HepG2 (cell line): ENCODE measurements around the gene ZBTB34. TPM values are rescaled to one million over a fixed set of nuclear protein-coding genes. Genes with fewer than 3 reads are reported as not detected.
A peak's percentile ranks its signal among the peaks of the same experiment; 100 is the strongest.
"Not testable (repeated sequence)": the region's sequence is repeated elsewhere in the genome, so short reads cannot be mapped to it uniquely, and the experiment has no call there.

Source experiments
- ATAC-seq: fragments of 200-7000 bp; cut with Tn5 transposase; 3 replicates; pipeline ENCODE4 v1.9.1; 2020; ENCODE audit warnings: mild to moderate bottlenecking, moderate library complexity
- BruUV-seq: library from RNA; stranded (reverse); fragments of 400-500 nt; replicated peaks from 2 replicates; lab custom pipeline; 2021; lab: Mats Ljungman, UMichigan
- CTCF ChIA-PET: fragments of 300-600 bp; formaldehyde crosslinking; extraction: SDS; loops from one replicate; lab custom pipeline; 2021; ENCODE audit warnings: low total read pairs, inconsistent platforms, low intra/inter-chr PET ratio; lab: Yijun Ruan, JAX
- POLR2A ChIA-PET: fragments of 350-600 bp; sonication (Branson Sonifier 250); formaldehyde crosslinking; loops from one replicate; lab custom pipeline; 2020; ENCODE audit warnings: antibody characterized with exemption, inconsistent platforms; lab: Yijun Ruan, JAX
- DNase-seq: peaks from one replicate; pipeline ENCODE4 v3.0.0-alpha.2; 2015; ENCODE audit warnings: low spot score
- FAIRE-seq: peaks from 3 replicates; lab custom pipeline; 2011; peaks lifted over from hg19 to GRCh38; lab: Jason Lieb, UNC
- H2AFZ ChIP-seq: one replicate; pipeline ENCODE4 v1.6.1; 2011; ENCODE audit warnings: low read length, inconsistent platforms
- H3K27ac ChIP-seq: fragments of 300-600 bp; 3 replicates; pipeline ENCODE4 v1.8.0; 2011; ENCODE audit warnings: mixed run types, mild to moderate bottlenecking, mixed read lengths, low read length, inconsistent platforms; ENCODE audit not compliant: insufficient read depth; ENCODE audit errors: extremely low read length
- H3K27me3 ChIP-seq, 2 experiments: fragments of 200-600 bp in 1 of 2; 2 replicates in 1 of 2; 3 replicates in 1 of 2; pipeline versions ENCODE4 v1.6.0 to v1.8.0; 2011; ENCODE audit warnings: low read length in 2 of 2, mild to moderate bottlenecking in 2 of 2, moderate library complexity in 2 of 2, inconsistent platforms in 1 of 2; ENCODE audit not compliant: insufficient read depth in 2 of 2, control insufficient read depth in 1 of 2
- H3K36me3 ChIP-seq, 2 experiments: fragments of 200-600 bp in 1 of 2; replicated peaks in 1 of 2; 2 replicates in 1 of 2; 3 replicates in 1 of 2; pipeline versions ENCODE4 v1.5.1 to v1.8.0; 2011; ENCODE audit warnings: low read length in 2 of 2, inconsistent platforms in 1 of 2; ENCODE audit not compliant: insufficient read depth in 2 of 2, control insufficient read depth in 1 of 2
- H3K4me1 ChIP-seq: 2 replicates; pipeline ENCODE4 v1.5.1; 2012; ENCODE audit warnings: low read length, inconsistent platforms; ENCODE audit not compliant: insufficient read depth
- H3K4me2 ChIP-seq: 2 replicates; pipeline ENCODE4 v1.6.0; 2011; ENCODE audit warnings: low read depth, low read length, inconsistent platforms
- H3K4me3 ChIP-seq, 3 experiments: fragments of 200-600 bp in 1 of 3; sonication (generic), shearing (Covaris generic) in 1 of 3; replicated peaks in 1 of 3; 2 replicates each; pipeline ENCODE4 v1.5.1; 2011 to 2016; ENCODE audit warnings: low read length in 3 of 3, inconsistent platforms in 2 of 3, low read depth in 2 of 3, mild to moderate bottlenecking in 2 of 3, control low read depth in 1 of 3, mixed read lengths in 1 of 3; ENCODE audit not compliant: insufficient read depth in 1 of 3
- H3K79me2 ChIP-seq: one replicate; pipeline ENCODE4 v1.6.1; 2011; ENCODE audit warnings: low read length, inconsistent platforms; ENCODE audit not compliant: insufficient read depth
- H3K9ac ChIP-seq: 2 replicates; pipeline ENCODE4 v1.6.0; 2011; ENCODE audit warnings: mild to moderate bottlenecking, low read depth, low read length, inconsistent platforms; ENCODE audit not compliant: insufficient read depth
- H3K9me3 ChIP-seq: 2 replicates; pipeline ENCODE4 v1.5.1; 2012; ENCODE audit warnings: mild to moderate bottlenecking, low read length
- H4K20me1 ChIP-seq: 2 replicates; pipeline ENCODE4 v1.6.0; 2011; ENCODE audit warnings: inconsistent platforms, mild to moderate bottlenecking, low read length, moderate library complexity; ENCODE audit not compliant: insufficient read depth
- CREB1 ChIP-seq, 2 experiments: fragments of 450-650 bp in 1 of 2; IDR thresholded peaks; 2 replicates each; pipeline ENCODE4 v1.6.1; 2016 to 2017; ENCODE audit warnings: control low read depth in 1 of 2, mild to moderate bottlenecking in 1 of 2, missing compliant biosample characterization in 1 of 2, missing genetic modification characterization in 1 of 2
- FOXA3 ChIP-seq: IDR thresholded peaks from 2 replicates; pipeline ENCODE4 v1.6.1; 2016; ENCODE audit warnings: missing genetic modification reagents, missing compliant biosample characterization
- HMG20A ChIP-seq: IDR thresholded peaks from 2 replicates; pipeline ENCODE4 v1.6.1; 2016; ENCODE audit warnings: borderline replicate concordance
- LCORL ChIP-seq, 2 experiments: fragments of 450-650 bp in 1 of 2; sonication (generic) in 1 of 2; formaldehyde crosslinking in 1 of 2; IDR thresholded peaks; 2 replicates each; pipeline versions ENCODE4 v1.5.0 to v1.6.1; 2017 to 2020; ENCODE audit warnings: antibody characterized with exemption in 1 of 2, missing genetic modification reagents in 1 of 2
- NR2F2 ChIP-seq: IDR thresholded peaks from 2 replicates; pipeline ENCODE4 v1.6.1; 2012; ENCODE audit warnings: low read depth, inconsistent platforms, borderline replicate concordance
- PHF21A ChIP-seq: sonication (generic); formaldehyde crosslinking; IDR thresholded peaks from 2 replicates; pipeline ENCODE4 v1.5.0; 2020; ENCODE audit warnings: mild to moderate bottlenecking, missing genetic modification reagents
- SOX5 ChIP-seq: IDR thresholded peaks from 2 replicates; pipeline ENCODE4 v1.6.1; 2016; ENCODE audit warnings: borderline replicate concordance
- SOX6 ChIP-seq, 2 experiments: fragments of 450-650 bp in 1 of 2; sonication (generic) in 1 of 2; formaldehyde crosslinking in 1 of 2; IDR thresholded peaks; 2 replicates each; pipeline versions ENCODE4 v1.4.0 to v1.6.1; 2017 to 2020; ENCODE audit warnings: antibody characterized with exemption in 1 of 2, mild to moderate bottlenecking in 1 of 2, missing genetic modification reagents in 1 of 2
- SSRP1 ChIP-seq: IDR thresholded peaks from 2 replicates; pipeline ENCODE4 v1.6.1; 2016; ENCODE audit warnings: control low read depth
- ZMYM4 ChIP-seq: sonication (generic); formaldehyde crosslinking; IDR thresholded peaks from 2 replicates; pipeline ENCODE4 v1.8.1; 2023; ENCODE audit warnings: mild to moderate bottlenecking, missing genetic modification reagents
- ZNF460 ChIP-seq: sonication (generic); formaldehyde crosslinking; IDR thresholded peaks from 2 replicates; pipeline ENCODE4 v1.5.1; 2020; ENCODE audit warnings: missing genetic modification reagents, mild to moderate bottlenecking, borderline replicate concordance
- ZNF614 ChIP-seq: IDR thresholded peaks from 2 replicates; pipeline ENCODE4 v1.6.1; 2018; ENCODE audit warnings: missing biosample characterization, missing genetic modification reagents, inconsistent platforms, borderline replicate concordance
- ZNF644 ChIP-seq: IDR thresholded peaks from 2 replicates; pipeline ENCODE4 v1.6.1; 2016; ENCODE audit warnings: low read depth
- ZNF816 ChIP-seq: sonication (generic); formaldehyde crosslinking; IDR thresholded peaks from 2 replicates; pipeline ENCODE4 v1.8.0; 2022; ENCODE audit warnings: missing genetic modification reagents, mild to moderate bottlenecking, borderline replicate concordance
- WGBS: methylation state at CpG from one replicate; pipeline ENCODE4 v1.1.6; 2017; ENCODE audit warnings: low lambda C conversion rate; 5-methylcytosine and 5-hydroxymethylcytosine counted together
- in situ Hi-C: cut with HindIII; loops from 2 replicates; pipeline ENCODE4 v1.10.0; 2017; ENCODE audit warnings: low pct_unique_long_range_greater_than_20kb; ENCODE audit not compliant: extremely low pct_ligation_motif_present
- intact Hi-C: fragments of 100-400 bp; cut with micrococcal nuclease; formaldehyde crosslinking; loops from one replicate; pipeline ENCODE4 v1.10.0; 2022; ENCODE audit not compliant: unreplicated experiment
- polyA plus RNA-seq, 8 experiments: library from polyadenylated mRNA; depleted of rRNA in 3 of 8; stranded (reverse) in 7 of 8; unstranded in 1 of 8; fragments of >200 nt; fragmentation: Illumina TruSeq in 4 of 8; extraction: Trizol in 4 of 8; gene quantifications; 2 replicates each; pipeline versions ENCODE4 v1.2.1 to v1.2.3, GENCODE V29; 2011 to 2016; ENCODE audit warnings: low read depth in 4 of 8, missing spikeins in 1 of 8, mixed read lengths in 1 of 8; ENCODE audit not compliant: insufficient read depth in 1 of 8
- total RNA-seq, 5 experiments: library from RNA; depleted of rRNA; stranded (reverse); fragments of >200 nt; fragmentation: Illumina TruSeq; extraction: Trizol; gene quantifications; 2 replicates each; pipeline ENCODE4 v1.2.3, GENCODE V29; 2016; ENCODE audit warnings: low read depth in 1 of 5
- TF ChIP-seq, protein P1 (sequence below): IDR thresholded peaks from 2 replicates; pipeline ENCODE4 v1.6.1; 2016; ENCODE audit warnings: low read depth
- TF ChIP-seq, protein P2 (sequence below), 2 experiments: fragments of 450-650 bp in 1 of 2; sonication (generic) in 1 of 2; formaldehyde crosslinking; IDR thresholded peaks; 2 replicates each; pipeline versions ENCODE4 v1.5.0 to v1.8.0; 2020 to 2022; ENCODE audit warnings: mild to moderate bottlenecking in 1 of 2, missing genetic modification reagents in 1 of 2
- TF ChIP-seq, protein P3 (sequence below): sonication (generic); formaldehyde crosslinking; IDR thresholded peaks from 2 replicates; pipeline ENCODE4 v1.4.0; 2020; ENCODE audit warnings: mild to moderate bottlenecking, missing genetic modification reagents
- TF ChIP-seq, protein P4 (sequence below): sonication (generic); formaldehyde crosslinking; IDR thresholded peaks from 2 replicates; pipeline ENCODE4 v1.4.0; 2020; ENCODE audit warnings: missing genetic modification reagents

ZBTB34 gene
- total and polyA plus RNA-seq, 2 of the 13 experiments (the other 11 are each of a cell fraction or from before 2014, with no cell fraction given) = 5.9 to 8.7 TPM

DNA sequence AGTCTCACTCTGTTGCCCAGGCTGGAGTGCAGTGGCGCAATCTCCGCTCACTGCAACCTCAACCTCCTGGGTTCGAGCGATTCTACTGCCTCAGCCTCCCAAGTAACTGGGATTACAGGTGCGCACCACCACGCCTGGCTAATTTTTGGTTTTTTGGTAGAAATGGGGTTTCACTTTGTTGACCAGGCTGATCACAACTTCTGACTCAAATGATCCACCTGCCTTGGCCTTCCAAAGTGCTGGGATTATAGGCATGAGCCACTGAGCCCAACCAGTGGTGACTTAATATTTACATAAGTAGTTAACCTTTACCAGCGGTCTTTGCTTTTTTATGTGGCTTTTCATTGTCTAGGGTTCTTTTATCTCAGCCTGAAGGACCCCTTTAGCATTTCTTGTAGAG is 36.4 kb upstream of the ZBTB34 start:
- peak; percentile 74 for DNase-seq
- H2AFZ ChIP-seq; CTCF ChIA-PET; H3K9ac ChIP-seq; H3K4me3 ChIP-seq; H4K20me1 ChIP-seq; H3K27me3 ChIP-seq; BruUV-seq; in situ Hi-C loops; POLR2A ChIA-PET; TF ChIP-seq CREB1, LCORL, SOX6 (IDR thresholded peaks at IDR 0.05): not testable (repeated sequence)
- intact Hi-C loops = loop anchor here (2.0 kb wide), 1 partner anchor 15 kb away; no protein-coding TSS in a partner anchor
- Histone ChIP-seq H3K36me3 (peaks cover 2 to 14% of the 10 kb centered on the region in 2 experiments; a peak in 4 of 5 replicates), H3K27ac (peak overlapping the region; percentile 48), H3K4me2 (0 out of 2 replicates have a peak overlapping the region, but pooled peaks have one; percentile 36), H3K4me1 (peaks cover 28% of the 10 kb centered on the region), H3K9me3 (peaks cover 11% of the 10 kb centered on the region; the same call in 1 of the 2 replicates), H3K79me2 (peaks cover 34% of the 10 kb centered on the region)
- FAIRE-seq = peak; percentile 95
- ATAC-seq = peak; percentile 81
- WGBS = 66% methylated on average over 7 of the region's 7 CpGs
- TF ChIP-seq, protein P1, sequence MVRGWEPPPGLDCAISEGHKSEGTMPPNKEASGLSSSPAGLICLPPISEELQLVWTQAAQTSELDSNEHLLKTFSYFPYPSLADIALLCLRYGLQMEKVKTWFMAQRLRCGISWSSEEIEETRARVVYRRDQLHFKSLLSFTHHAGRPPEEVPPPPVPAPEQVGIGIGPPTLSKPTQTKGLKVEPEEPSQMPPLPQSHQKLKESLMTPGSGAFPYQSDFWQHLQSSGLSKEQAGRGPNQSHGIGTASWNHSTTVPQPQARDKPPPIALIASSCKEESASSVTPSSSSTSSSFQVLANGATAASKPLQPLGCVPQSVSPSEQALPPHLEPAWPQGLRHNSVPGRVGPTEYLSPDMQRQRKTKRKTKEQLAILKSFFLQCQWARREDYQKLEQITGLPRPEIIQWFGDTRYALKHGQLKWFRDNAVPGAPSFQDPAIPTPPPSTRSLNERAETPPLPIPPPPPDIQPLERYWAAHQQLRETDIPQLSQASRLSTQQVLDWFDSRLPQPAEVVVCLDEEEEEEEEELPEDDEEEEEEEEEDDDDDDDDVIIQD = peak; percentile 21; the same call in 1 of the 2 replicates
- TF ChIP-seq ZMYM4 (CRISPR knock-in tag) (peak; percentile 65), ZNF460 (CRISPR knock-in tag) (peak; percentile 97), SOX5 (CRISPR knock-in tag) (peak; percentile 92), ZNF614 (CRISPR knock-in tag) (0 out of 2 replicates have a peak, but pooled peaks have one; percentile 11), PHF21A (0 out of 2 replicates have a peak, but pooled peaks have one; percentile 50), FOXA3 (CRISPR knock-in tag) (peak; percentile 31; the same call in 1 of the 2 replicates), NR2F2 (peak; percentile 31; the same call in 1 of the 2 replicates), ZNF644 (CRISPR knock-in tag) (0 out of 2 replicates have a peak, but pooled peaks have one; percentile 63), CREB1 (CRISPR knock-in tag; IDR thresholded peaks at IDR 0.05) (0 out of 2 replicates have a peak, but pooled peaks have one; percentile 17), SSRP1 (peak; percentile 50; the same call in 1 of the 2 replicates), LCORL (CRISPR knock-in tag; IDR thresholded peaks at IDR 0.05) (peak; percentile 68; the same call in 1 of the 2 replicates), ZNF816 (0 out of 2 replicates have a peak, but pooled peaks have one; percentile 20), SOX6 (CRISPR knock-in tag; IDR thresholded peaks at IDR 0.05) (peak; percentile 94), HMG20A (CRISPR knock-in tag) (peak; percentile 48; the same call in 1 of the 2 replicates)
- TF ChIP-seq, protein P2, sequence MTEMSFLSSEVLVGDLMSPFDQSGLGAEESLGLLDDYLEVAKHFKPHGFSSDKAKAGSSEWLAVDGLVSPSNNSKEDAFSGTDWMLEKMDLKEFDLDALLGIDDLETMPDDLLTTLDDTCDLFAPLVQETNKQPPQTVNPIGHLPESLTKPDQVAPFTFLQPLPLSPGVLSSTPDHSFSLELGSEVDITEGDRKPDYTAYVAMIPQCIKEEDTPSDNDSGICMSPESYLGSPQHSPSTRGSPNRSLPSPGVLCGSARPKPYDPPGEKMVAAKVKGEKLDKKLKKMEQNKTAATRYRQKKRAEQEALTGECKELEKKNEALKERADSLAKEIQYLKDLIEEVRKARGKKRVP (CRISPR knock-in tag; IDR thresholded peaks at IDR 0.05) = 0 out of 4 replicates have a peak, but pooled peaks of 1 of the 2 experiments have one; percentile 34
- TF ChIP-seq, protein P3, sequence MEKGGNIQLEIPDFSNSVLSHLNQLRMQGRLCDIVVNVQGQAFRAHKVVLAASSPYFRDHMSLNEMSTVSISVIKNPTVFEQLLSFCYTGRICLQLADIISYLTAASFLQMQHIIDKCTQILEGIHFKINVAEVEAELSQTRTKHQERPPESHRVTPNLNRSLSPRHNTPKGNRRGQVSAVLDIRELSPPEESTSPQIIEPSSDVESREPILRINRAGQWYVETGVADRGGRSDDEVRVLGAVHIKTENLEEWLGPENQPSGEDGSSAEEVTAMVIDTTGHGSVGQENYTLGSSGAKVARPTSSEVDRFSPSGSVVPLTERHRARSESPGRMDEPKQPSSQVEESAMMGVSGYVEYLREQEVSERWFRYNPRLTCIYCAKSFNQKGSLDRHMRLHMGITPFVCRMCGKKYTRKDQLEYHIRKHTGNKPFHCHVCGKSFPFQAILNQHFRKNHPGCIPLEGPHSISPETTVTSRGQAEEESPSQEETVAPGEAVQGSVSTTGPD = peak; percentile 60; the same call in 1 of the 2 replicates
- TF ChIP-seq, protein P4, sequence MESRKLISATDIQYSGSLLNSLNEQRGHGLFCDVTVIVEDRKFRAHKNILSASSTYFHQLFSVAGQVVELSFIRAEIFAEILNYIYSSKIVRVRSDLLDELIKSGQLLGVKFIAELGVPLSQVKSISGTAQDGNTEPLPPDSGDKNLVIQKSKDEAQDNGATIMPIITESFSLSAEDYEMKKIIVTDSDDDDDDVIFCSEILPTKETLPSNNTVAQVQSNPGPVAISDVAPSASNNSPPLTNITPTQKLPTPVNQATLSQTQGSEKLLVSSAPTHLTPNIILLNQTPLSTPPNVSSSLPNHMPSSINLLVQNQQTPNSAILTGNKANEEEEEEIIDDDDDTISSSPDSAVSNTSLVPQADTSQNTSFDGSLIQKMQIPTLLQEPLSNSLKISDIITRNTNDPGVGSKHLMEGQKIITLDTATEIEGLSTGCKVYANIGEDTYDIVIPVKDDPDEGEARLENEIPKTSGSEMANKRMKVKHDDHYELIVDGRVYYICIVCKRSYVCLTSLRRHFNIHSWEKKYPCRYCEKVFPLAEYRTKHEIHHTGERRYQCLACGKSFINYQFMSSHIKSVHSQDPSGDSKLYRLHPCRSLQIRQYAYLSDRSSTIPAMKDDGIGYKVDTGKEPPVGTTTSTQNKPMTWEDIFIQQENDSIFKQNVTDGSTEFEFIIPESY (CRISPR knock-in tag) = peak; percentile 74
